HG02610 (cell line): Measurements from ENCODE around the gene PMEL.

Experiments
- ATAC-seq: cut with Tn5 transposase; IDR thresholded peaks from one replicate; pipeline ENCODE4 v1.9.1; 2021; ENCODE audit warnings: mild to moderate bottlenecking, moderate library complexity; ENCODE audit not compliant: unreplicated experiment

The PMEL gene

DNA sequence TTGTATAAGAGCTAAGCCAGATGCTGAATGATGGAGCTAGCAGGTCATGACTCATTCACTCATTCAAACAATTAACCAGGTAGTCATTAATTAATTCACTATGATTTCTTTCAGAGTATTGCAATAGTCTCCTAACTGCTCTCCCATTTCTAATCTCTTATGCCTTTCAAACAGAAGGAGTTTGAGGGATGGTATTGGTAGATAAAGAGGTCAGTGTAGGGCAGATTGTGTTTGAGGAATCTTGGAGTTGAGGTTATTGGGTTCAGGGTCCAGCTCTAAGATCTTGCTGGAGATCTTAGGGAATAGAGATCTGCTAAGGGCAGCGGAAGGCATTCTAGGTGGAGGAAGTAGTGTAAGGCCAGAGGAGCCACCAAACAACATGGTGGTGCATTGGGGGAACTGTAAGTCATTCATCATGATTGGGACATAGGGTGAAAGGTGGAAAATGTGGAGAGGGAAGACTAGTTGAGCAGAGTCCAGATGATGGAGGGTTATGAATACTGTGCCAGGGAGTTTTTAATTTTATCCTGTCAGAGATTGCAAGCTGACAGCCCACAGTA, 23.2 kb downstream of the PMEL start:
- no peak for ATAC-seq

DNA sequence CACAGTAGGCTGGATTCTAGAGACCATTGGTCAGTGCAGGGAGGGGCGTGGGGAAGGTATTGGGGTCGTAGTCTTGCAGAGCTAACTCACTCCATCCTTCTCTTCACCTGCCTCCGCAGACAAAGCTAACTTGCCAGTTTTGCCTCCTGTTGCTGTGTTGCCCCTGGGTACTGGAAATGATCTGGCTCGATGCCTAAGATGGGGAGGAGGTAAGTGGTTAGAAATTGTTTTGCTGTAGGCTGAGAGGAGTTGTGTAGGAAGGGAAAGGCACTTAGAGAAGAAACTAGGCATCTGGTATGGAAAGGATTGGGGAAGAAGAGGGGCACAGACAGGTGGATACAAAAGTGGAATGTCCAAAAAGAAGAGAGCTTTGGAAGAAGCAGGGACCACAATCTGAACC, 23.8 kb downstream of the PMEL start:
- no peak for ATAC-seq

DNA sequence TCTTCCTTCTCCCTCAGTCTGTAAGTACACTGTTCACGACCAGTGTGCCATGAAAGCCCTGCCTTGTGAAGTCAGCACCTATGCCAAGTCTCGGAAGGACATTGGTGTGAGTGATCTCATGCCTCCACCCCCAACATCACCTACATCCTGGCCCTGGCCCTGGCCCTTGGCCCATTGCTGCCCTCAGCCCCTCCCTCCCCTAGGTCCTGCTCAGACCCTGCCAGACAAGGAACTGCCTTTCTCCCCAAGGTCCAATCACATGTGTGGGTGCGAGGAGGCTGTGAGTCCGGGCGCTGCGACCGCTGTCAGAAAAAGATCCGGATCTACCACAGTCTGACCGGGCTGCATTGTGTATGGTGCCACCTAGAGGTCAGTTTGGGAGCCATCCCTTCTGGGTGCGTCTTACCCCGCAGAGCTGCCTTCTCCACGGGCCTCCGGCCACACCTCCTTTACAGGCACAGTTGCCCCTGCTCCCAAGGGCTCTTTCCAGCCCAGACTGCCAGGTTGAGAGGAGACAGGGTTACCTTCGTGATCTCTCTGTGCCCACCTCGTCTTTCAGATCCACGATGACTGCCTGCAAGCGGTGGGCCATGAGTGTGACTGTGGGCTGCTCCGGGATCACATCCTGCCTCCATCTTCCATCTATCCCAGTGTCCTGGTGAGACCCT, 25.6 kb downstream of the PMEL start:
- peak; percentile 97 for ATAC-seq

DNA sequence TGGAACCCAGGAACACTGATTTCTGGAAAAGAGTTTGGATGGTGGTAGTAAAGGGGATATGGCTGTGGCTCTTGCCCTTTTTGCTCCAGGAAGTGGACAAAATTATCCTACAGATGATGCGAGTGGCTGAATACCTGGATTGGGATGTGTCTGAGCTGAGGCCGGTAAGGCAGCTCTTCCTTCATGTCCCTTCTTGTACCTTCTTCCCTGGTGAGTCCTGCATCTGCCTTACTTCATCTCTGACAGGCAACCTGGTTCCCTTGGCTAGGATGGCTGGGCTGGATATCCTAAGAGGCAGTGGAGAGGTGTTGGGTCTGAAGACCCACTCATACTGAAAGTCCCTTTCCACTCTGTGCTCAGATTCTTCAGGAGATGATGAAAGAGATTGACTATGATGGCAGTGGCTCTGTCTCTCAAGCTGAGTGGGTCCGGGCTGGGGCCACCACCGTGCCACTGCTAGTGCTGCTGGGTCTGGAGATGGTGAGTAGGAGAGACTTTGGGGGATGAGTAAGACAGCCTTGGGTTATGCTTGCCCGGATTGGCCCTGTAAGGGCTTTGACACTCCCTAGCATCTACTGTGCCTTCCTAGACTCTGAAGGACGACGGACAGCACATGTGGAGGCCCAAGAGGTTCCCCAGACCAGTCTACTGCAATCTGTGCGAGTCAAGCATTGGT, 26.9 kb downstream of the PMEL start:
- ATAC-seq: no peak

DNA sequence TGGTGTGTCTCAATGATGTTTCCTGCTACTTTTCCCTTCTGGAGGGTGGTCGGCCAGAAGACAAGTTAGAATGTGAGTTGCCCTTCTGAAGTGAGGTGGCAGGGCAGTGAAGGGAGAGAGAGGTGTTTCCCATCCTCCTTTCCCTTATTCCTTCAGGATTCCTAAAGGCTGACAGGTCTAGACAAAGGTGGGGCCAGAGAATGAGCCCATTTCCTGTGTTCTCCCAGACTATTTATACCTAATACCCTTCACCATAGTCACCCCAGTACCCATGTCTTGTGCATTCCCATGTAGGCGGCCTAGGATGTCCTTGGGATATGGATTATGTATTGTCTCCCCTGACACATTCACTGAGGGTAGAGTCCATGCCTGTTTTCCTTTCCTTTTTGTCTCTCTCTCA, 27.9 kb downstream of the PMEL start:
- no peak for ATAC-seq

DNA sequence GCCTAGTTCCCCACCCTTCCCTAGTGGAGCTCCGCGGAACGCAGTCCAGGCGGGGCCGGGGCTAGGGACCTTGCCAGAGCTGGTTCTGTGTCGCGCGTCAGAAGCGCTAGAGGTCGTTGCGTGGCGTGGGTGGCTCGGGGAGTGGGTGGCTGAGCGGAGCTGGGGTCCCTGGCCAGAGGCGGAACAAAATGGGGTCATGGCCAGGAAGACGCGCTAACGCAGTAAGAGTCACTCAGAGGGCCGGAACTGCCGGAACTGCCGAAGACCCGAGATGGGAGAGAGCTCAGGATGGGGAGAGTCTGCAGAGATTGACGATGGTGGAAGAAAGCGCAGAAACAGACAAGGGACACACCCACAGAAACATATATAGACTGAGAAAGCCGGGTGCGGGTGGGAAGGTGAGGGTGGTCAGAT, 30.1 kb downstream of the PMEL start:
- ATAC-seq: no peak

DNA sequence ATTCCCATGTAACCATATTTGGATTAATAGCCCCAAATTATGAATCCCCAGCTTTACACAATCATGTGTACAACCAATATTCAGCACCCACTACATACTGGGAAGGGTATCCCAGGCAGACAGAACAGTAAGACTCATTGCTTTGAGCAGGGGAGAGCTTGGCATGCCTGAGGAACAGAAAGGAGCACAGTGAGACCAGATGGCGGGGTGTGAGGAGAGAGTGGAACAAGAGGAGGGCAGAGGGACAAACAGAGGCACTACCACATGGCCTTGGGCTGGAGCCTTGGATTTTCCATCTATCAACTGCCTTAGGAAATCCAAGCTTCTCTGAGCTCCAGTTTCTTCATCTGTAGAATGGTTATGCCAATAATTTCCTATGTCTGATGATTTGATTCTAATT, 31.1 kb downstream of the PMEL start:
- no peak for ATAC-seq

DNA sequence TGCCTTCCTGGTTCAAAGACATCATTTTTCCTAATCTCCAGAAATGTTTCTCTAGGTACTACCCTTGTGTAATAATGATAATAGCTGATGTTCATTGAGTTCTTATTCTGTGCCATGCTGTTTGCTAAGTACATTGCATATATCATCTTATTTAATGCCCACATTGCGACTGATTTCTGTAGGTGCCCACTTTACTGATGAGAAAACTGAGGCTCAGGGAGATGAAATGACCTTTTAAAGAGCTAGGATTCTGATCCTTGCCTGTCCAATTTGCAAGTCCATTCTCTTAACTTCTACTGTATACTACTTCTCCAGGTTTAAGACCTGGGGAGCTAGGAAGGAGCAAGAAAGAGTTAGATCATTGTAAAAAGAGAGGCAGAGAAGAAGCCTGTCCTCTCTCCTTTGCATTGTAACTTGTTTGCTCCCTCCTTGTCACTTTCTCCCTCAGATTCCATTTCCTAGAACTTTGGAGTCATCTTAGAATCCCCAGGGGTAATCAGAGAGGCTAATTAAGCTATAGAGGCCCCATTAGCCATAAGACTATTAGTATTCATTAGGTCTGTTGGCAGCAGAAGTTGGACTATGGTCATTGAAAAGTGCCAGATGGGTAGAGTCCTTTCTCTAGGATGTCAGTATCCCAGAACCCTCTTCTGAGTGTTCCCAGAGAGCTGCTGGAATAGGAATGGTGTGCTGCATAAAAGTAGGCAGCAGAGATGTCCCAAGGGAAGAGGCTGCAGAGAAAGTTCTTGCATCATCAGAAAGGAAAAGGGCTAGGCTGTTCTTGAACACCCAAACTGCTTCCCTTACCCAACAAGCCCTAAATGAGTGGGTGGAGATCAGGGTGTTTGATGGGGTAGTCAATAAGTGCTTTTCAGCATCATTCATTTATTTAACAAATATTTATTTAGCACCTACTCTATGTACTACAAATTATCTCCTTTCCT, 31.8 kb downstream of the PMEL start:
- no peak for ATAC-seq

DNA sequence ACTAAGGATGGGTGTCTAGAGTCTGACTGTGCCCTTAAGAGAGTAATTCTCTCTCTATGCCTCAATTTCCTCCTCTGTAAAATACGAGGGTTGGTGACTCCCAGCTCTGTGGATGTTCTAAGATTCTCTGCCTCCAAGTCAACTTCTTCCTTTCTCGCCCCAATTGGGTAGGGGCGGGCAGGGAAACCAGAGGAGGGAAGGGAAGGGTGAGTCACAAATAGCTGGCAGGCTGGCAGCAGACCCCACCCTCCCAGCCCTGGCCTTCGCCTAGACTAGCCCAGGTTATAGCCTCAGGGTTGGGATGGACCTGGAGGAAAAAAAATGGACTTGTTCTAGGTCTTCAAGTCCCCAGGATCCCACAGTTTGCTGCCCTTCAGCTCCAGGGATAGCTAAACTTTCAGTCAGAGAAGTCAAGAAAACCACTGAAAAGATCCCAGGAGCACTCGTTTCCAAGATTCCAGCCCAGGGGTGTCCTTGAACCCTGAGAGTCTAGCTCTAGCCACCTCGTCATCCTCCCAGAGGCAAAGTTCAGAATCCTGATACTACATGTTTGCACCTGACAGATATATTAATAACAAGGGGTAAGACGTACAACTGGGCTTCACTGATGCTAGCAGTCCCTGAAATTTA, 32.6 kb downstream of the PMEL start:
- no peak for ATAC-seq

DNA sequence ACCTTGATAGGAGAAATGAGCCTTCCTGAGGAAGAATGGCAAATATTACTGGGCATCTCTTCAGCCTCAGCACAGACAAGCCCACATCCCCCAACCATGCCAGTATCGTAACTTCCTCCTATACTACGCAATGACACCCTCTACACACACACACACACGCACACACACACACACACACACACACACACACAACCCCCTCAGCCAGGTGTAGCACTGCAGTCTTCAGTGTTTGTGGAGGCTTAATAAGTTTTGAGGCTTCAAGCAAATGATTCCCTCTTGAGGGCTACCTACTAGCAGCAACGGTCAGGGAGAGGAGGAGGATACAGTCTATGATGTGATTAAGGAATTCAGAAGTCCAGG, 33.3 kb downstream of the PMEL start:
- no peak for ATAC-seq

DNA sequence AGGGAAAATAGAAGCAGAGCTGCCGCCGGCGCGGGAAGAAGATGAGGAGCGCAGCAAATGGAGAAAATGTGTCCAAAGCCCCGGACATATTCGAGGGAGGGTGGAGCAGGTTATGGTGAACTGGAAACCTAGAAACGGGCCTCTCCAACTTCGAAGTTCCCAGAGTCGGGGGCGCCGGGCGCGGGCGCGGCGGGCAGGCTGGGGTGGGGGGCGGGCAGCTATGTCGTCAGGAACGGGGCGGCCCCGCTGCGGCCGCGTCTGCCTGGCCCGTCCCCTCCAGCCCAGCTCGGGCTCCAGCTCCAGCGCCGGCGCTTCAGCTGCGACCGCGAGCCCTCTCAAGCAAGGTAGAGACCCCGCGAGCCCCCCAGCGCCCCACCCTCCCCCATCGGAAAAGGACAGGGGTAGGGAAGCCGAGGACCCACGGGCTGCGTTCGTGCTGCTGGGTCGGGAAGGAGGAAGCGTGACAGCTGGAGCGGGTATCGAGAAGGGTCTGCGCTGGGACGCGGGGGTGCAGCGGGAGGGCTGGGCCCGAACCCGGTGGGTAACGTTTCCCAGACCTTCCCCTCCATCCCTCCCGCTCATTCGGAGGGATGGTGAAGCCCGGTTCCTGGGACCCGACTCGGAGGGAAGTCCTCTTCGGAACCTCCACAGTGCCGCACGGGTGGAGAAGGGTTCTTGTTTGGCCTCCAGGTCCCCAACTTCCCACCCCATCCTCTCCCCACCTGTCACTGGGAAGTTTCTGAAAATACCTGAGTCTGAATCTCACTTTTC, 33.9 kb downstream of the PMEL start:
- ATAC-seq: no peak

DNA sequence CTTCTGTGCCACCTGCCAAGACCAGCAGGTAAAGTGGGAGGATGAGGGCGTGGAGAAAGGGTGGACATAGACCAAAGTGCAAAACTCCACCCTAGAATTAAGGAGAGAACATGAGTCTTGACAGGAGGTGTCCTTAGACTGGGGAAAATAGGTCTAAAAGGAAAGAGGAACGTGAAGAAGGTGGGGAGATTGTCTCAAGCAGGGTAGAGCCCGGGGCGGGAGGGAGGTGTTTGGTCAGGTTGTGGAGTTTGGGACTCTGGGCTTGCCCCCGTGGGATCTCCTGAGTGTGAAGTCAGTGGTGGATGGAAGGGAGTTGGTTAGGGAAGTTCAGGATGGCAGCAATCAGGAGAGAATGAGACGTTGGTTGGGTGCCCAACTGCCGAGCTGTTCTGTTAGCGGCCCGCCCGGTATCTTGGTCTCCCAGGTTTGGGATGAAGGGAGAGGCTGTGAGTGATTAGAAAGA, 34.5 kb downstream of the PMEL start:
- no peak for ATAC-seq

DNA sequence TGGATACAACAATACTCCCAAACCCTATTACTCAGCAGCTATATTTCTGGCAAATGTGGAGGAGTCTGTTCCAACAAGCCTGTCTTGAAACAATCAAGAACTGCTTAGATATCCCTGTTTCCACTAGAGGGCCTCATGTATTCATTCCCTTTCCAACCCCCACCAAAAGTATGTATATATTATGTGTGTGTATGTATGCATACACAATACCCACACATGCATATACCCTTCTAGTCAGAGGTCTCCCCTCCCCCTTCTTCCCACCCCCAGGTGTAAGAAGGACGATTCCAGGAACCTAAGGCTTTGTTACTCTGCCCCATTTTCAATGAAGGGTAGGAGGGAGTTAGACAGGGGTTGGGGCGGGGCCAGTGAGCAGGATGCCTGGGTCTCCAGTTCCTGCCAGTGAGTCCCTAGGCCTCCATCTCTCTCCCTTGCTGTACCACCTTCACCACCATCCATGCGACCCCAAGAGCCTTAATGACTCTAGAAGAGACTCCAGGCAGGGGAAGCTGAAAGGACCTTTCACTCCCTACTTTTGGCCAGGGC, 35.0 kb downstream of the PMEL start, which contains the start of gene DGKA:
Gene DGKA (plus strand): TSS at position 392 of the 546 bp plus-strand sequence. CDS start 5,342 bp downstream, outside the sequence.
- ATAC-seq: peak; percentile 25

DNA sequence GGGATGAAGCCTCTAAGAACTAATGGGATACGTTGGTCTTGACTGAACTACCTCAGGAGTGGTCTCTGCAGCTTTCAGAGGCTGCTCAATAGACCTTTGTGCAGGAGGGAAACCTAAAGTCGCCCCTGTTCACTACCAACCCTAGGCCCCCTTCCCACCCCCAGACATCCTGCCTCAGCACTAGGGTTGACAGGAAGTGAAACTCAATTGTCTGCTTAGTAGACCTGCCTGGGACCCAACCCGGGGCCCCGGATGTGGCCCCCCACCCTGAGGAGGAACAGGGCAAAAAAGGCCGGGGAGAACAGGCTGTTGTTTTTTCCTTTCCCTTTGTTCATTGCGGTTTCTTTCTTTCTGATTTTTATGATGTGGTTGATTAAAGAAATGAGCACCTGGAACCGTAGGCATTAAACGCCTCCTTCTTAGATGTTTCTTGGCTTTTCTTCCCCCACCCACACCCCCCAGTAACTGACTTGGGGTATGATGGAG, 36.5 kb downstream of the PMEL start:
- peak; percentile 37 for ATAC-seq

DNA sequence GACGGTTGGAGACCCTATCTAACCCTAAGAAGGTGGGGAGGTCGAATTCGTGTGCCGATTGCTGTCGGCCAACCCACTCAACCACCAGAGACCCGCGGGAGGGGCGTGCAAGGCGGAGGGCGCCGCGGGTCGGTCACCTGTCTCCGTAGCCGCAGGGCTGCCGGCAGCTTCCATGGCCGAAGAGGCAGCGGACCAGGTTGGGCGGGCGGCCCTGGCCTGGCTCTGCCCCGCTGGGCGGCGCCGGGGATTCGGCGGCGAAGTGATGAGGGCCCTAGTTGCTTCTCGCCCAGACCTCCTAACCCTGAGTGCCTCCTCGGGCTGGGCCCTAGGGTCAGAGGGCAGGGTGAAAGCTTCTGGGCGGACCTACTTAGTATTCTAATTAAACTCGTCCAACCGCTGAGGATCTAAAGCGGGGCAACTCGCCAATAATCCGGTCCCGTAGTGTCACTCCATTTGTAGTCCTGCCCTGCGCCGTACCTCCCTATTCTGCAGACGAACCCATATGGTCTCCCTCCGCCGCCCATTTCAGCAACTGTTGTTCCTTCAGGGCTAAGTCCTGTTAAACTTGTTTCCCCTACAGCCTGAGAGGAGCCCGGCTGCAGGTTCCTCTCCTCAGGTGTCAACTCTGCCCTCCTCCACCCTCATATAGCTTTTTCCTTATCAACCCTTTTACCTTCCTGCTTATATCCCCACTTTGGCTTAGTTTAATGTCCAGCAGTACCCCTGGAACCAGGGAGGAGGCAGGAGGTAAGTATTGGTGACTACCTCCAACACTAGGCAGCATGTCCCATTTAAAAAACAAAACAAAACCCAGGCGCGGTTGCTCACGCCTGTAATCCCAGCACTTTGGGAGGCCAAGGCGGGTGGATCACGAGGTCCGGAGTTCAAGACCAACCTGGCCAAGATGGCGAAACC, 38.0 kb downstream of the PMEL start, which contains the start of gene PYM1:
Gene PYM1 (minus strand): TSS at position 307 of the 915 bp plus-strand sequence. CDS start 133 bp downstream, at position 174.
- ATAC-seq: peak; percentile 30

DNA sequence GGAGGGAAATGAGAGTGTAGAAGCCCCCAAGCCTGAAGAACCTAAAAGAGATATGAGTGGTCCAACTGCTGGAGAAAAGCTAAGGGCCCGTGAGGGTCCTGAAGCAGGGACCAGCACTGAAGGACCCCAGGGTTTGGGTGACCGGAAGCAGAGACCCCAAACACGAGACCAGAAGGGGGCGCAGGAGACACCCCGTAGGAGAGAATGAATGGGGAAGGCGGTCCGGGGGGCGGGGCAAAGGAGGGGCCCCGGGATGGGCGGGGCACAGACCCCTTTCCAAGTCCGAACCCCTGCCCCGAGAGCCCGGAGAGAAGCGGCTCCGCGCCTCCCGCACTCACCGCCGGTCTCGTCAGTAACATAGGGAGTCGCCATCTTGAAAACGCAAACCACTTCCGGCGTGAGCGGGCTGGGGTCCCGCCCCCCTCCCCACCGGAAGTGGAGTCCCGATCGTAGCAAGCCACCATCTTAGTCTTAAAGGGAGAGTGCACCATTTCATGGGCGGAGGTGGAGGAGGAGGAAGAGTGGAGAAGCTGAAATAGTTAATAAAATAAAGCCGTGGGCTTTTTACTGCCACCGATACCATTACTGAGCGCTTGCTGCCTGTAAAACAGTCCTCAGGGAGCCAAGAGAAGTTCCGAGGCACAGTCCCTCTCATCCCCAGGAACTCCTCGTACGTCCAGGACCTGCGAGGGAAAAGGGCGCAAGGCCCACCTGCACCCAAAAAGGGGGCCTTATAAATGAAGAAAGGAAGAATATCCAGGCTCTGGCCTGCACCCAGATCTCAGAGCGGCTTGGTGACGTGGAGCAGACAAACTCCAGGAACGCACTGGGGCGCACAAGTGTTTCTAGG, 38.9 kb downstream of the PMEL start:
- ATAC-seq: peak; percentile 40
